ENCODE results near the gene BHLHE40.

The BHLHE40 gene

DNA sequence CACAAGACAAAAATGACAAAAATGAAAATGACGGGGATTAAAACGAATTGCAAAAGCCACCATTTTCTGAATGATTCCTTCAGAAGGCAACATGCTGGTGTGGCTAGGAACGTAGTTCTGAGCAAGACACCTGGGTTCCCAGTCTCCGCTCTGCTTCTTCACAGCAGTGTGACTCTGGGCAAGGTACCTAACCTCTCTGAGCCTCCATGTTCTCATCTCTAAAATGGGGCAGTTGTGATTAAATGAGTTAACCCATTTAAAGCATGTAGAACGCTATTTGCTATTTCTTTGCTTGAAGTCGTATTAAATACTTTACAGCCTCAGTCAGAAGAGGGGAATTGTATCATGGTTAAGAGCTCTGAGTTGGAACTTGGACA, 23.6 kb downstream of the BHLHE40 start:
- DNase-seq = no peak

DNA sequence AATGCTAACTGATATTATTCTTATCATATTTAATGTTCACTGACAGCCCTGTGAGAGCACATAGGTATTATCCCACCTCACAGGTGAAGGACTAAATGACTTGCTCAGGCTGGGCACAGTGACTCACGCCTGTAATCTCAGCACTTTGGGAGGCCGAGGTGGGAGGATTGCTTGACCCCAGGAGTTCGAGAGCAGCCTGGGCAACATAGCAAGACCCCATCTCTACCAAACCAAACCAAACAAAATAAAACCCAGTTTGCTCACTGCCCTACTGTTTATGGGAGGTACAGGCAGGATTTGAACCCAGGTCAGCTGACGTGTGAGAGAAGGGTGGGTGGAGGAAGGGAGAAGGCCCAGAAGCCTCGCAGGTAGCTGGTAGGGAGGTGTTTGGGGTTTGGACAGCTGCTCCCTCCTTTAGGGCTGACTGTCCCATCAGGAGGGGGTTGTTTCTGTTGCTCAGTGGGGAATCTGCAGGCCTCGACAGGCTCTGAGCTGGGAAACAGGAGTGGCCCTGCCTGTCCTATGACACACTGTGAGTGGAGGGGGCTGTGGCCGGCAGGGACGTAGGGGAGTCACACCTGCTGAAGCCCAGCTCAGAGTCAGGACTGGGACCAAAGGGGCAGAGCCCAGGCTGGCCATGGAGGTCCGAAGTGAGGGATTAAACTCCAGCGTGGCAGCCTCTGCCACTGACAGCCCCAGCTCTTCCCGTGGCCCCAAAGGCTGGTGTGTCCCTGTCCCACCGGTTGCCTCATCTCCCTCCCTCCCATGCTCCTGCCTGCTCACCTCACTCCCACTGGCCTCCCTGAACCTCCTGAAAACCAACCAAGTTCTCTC, 25.3 kb downstream of the BHLHE40 start:
- no peak for DNase-seq

DNA sequence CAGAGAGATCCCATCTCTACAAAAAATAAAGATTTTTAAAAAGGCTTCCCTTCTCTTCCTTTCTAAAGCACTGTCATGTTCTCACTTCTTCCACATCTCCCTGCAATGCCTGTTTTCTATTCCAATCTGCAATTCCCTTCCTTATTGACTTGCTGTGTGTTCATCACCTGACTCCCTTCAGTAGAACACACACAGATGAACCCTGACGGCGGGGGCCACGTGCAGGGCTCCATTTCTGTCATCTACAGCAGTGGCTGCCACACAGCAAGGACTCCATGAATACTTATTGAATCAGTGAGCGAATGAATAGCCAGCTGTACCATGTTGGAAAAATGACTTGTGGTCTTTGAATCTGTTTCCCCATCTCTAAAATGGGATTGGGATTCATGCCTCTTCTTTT, 26.1 kb downstream of the BHLHE40 start:
- DNase-seq = no peak

DNA sequence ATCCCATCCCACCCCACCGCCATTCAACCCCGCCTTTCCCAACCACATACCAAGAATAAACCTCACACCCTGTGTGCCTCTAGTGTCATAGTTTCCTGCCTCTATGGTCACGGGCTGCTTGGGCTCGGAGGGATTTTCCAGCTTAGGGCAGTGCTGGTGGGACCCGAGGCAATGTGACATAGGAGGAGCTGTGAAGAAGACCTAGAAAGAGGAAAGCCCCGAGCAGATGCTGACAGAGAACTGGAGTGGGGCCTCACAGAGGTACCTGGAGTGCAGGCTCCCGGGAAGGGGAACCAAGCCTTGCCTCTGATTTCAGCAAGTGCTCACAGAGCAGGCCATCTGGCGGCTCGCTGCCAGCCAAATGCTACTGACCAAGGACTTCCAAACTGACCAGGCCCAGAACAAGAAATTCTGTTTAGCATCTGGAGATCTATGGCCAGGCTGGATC, 27.5 kb downstream of the BHLHE40 start:
- no peak for DNase-seq

DNA sequence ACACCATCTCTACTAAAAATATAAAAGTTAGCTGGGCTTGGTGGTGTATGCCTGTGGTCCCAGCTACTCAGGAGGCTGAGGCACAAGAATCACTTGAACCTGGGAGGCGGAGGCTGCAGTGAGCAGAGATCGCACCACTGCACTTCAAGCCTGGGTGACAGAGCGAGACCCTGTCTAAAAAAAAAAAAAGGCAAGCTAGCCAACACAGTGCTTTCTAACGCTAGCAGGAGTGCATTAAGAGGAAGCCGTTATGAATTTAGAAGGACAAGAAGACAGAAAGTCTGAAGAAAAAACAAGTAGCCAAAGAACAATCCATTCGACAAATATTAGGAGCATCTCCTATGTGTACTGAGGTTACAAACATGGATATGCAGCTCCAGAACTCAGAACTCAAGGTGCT, 28.6 kb downstream of the BHLHE40 start:
- DNase-seq = no peak

DNA sequence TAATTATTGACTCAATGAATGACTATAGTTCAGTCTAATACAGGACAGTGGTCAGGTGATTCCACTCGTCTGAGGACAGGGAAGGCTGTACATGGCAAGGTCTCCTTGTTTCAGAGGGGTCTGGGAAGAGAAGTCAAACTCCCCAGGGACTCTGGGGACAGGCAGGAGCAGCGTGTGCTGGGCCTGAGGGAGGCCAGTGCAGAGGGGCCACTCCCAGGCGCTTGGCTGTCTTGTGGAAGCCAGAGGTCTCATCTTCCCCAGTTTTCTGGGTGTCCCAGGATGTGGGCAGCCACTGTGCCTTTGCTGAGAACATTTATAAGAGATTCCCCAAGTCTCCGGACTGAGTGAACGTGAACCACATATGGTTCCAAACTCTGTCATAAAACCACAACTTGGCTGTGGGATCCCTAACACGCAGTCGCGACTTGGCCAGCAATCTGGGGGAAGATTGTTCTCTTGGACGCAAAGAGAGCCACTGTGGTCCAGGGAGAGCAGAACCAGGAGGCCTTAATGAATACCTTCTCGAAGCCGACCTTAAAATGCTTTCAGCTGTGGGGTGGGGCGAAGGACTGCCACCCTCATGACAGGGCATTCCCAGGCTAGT, 30.4 kb downstream of the BHLHE40 start:
- no peak for DNase-seq

DNA sequence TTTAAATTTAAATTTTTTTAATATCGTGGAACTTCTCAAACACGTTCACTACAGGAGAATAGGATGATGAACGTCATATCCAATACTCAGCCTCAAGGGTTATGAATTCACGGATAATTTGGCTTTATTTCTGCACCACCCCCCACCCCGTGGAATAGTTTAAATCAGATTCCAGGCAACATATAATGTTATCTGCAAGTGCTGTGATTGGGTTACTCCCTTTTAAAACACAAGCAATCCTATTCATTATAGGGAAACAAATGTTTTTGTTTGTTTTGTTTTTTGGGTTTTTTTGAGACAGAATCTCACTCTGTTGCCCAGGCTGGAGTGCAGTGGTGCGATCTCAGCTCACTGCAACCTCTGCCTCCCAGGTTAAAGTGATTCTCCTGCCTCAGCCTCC, 30.9 kb downstream of the BHLHE40 start:
- no peak for DNase-seq

DNA sequence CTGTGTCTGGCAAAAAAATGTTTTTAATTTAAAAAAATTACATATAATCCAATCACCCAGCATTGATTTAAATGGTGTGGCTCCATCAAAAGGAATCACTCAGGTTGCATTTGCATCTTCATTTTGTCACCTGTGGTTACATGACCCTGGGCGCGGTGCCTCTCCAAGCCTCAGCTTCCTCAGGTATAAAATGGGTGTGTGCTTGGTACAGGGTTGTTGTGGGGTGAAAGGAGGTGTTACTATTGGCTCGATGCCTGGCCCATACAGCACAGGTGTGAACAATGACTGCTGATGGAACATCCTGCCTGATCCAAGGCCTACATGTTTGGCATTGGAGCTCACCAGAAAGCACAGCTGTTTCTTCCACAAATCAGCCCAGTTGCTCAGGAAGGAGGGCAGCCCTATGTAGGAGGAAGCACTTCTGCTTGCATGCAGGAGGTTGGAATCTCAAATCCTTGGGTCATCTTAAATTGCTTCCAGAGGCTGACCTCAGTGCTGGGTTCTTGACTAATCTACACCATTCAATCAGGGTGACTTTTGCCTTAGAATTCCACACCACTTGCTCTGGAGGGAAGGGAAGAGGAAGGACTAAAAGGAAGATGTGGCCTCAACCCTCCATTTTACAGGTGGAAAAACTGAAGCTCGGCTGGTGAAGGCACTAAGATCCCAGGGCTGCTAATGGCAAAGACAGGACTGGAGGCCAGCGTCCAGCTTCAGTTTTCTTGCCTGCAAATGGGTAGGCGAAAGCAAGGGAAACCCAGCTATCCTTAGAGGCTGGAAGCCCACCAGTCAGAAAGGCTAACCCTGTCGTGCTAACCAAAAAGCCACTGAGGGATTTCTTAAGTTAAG, 31.7 kb downstream of the BHLHE40 start:
- DNase-seq = no peak

DNA sequence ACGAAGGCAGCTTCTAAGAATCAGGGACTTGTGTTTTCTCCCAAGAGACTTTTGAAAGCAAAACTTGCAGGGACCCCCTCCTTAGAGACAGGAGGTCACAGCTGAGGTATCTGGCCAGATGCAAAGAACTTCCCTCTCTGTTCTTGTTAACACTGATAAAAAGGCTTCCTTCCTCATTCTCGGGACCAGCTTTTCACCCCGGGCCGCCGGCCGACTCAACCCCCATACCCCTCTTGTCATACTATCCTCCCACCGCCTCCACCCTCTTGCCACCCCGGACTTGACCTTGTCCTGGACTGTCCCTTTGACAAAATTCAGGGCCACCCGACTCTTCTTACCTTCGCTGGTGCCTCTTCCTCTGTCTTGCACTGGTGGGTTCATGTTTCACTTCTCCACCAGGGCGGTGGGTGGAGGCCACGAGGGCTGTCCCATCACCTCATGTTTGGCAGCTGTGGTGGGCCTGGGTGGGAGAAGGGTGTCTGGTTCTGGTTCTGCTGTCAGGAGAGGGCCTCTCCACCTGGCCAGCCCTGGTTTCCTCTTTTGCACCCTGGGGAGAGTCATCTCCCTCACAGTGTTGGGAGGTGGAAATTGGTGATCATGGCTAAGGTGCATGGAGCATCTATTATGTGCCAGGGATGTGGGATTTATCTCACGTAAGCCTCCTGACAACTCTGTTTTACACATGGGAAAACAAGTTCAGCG, 32.5 kb downstream of the BHLHE40 start:
- DNase-seq = no peak

DNA sequence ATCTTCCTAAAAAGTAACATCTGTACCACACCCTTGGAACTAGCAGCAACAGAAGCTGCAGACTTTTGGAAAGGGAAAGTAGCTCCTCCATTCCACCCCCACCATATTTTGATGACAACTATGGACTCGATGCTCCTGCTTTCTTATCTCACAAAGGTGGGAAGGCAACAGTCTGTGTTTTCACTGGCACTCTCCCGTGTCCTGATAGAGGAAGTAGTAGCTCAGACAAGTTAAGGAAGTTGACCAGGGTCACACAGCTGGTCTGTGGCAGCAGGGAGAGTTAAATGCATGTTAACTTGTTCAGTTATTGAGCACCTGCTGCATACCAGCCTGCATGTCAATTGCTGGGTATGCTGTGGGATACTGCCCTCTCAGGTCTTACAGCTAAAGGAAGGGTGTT, 33.1 kb downstream of the BHLHE40 start:
- DNase-seq = no peak

DNA sequence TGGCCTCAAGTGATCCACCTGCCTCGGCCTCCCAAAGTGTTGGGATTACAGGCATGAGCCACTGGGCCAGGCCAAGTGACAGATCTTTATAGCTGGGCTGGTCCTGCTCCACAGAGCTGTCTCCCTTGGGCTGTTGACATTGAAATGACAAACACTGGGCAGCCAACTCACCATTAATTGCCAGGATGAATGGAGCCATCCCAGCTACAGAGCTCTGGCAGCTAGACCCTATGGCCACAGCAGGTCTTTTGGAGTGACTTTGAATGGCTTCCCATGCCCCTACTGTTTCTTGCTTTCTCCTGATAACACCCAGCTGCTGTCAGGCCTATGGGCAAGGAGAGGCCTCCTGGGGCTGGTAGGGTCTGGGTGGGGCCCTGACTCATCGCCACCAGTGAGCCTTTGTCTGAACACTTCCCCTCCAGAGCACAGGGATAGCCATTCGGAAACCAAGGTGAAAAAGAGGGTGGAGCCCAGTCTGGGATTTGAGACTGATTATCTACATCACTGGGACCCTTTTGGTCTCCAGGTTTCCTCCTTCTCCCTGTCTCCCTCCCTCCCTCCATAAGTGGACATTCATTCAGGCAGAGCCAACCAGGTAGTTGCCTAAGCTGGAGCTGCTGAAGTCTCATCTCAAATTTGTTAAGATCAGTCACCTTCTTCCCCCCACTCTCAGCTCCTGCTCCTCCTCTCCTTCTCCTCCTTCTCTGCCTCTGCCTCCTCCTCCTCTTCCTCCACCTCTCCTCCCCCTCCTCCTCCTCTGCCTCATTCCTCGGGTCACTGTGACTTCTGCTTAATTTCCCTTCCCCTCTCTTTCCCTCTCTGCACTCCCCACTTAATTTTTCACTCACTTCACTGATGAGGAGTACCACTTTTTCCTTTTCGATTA, 34.0 kb downstream of the BHLHE40 start:
- no peak for DNase-seq

DNA sequence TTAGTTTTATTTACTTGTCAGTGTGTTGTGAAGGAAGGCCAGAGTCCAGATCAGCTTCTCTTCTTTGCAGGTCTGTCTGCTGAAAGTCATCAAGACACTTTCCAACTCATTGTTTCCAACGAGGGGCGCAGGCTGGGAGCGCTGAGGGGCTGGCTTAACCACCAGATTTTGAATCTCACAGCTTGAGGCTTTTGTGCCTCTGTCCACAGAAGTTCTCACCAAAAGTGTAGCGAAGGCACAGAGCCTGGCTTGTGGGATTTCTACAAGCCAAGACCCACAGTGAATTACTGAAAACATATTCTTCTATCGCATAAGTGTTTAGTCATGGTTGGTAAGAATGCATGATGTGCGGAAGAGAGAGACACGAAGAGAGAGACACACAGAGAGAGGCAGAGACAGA, 35.2 kb downstream of the BHLHE40 start:
- no peak for DNase-seq

DNA sequence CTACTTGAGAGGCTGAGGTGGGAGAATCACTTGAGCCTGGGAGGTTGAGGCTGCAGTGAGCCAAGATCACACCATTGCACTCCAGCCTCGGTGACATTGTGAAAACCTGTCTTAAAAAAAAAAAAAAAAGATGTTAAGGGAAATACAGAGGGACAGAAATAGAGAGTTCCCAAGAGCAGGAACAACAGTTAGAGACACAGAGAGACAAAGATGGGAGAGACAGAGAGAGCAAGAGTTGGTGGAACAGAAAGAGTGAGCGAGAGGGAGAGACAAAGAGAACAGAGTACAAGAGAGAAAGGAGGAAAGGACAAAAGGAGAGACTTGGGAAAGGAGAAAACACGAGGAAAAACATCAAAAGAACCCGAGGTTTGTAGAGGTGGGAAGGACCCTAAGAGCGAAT, 35.8 kb downstream of the BHLHE40 start:
- DNase-seq = no peak

DNA sequence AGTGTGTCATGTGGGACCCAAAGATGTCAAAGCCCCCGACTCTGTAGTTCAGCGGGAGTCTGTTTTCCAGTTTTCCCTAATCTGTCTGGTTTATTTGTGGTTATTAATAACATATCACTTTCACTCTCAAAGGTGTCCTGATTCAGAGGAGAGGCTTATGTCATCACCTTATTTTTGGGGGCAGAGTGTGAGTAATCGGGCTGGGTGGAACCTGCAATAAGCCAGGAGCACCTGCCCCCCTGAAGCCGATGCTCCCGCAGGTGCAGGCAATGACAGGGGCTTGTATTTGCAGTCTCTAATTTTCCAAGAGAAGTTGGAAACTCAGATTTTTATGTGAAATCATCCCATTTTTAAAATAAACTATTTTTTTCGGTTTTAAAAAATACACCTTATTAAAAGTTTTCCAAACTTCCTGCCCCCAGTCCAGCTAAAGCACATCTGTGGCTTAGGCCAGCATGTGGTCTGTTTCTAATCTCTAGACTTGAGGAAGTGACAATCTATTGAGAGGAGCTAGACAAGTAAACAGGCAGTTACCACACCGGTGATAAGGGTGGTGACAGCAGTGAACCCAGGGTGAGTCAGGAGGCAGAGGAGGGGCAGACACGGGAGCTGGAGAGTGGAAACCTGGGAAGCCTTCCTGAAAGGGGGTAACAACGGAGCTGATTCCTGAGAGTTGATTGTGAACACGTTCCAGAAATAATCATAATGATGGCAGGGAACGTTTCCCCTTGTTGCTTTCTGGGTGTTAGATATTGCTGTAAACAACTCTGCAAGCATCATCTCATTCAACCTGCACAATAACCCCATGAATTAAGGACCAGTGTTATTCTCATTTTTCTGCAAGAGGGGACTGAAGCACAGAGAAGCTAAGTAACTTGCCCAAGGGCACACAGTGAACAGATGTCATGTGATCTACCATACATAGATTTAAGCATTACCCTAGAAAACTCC, 37.2 kb downstream of the BHLHE40 start:
- no peak for DNase-seq

DNA sequence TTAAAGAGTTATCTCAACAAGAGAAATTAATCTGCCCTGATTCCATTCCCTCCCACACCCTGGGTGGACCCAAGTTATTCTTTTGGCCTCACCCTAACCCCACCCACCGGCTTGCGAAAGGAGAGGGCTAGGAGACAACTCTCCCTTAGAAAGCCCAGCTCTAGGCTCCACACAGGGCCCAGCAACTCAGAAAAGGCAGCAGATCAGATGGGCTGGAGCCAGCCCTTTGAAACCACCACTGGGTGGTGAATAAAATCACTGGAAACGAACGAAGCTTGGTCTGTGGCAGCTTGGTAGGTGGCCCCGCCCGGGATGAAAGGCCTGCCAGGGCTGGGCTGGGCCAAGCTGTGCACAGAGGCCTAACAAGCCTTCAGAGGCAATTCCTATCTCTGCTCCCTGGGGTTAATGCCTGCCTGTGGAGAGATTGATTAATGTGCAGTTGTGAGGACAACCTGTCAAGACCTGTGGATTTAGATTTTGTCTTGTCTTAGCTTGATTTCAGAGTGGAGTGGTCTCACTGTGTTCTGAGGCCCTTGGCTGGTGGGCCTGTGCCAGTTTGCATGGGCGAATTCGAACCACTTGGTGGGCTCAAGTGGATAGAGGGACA, 38.8 kb downstream of the BHLHE40 start:
- no peak for DNase-seq

DNA sequence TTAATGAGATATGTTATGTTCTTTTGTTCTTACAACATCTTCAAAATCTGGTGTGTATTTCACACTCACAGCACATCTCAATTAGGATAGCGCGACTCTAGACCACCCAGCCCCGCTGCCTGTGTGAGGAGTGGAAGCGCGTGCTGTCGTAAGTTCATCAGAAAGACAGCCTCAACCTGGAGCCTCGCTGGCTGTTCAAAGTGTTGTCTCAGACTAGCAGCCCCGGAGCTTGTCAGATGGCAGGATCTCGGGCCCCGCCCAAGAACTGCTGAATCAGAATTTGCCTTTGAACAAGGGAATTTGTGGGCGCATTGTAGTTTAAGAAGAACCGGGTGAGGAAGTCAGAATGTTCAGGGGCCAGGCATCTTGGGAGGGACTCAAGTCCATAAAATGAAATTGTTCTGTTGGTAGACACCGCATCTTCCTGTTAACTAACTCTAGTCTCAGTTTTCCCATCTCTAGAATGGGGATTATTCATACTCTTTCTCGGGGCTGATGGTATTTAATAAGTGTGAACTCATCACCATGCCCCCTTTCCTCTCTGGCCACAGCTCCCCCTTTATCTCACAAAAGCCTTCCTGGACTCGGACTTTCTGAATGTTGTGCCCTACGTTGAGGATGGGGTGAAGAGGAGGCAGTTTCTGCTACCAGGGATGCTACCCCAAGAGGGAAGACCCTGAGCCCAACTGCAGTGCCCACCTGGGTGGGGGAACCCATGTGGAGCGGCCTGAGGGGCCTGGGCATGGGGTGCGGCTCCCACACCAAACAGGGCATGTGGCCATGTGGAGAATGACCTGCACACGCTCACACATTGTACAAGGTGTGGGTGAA, 40.4 kb downstream of the BHLHE40 start:
- no peak for DNase-seq

DNA sequence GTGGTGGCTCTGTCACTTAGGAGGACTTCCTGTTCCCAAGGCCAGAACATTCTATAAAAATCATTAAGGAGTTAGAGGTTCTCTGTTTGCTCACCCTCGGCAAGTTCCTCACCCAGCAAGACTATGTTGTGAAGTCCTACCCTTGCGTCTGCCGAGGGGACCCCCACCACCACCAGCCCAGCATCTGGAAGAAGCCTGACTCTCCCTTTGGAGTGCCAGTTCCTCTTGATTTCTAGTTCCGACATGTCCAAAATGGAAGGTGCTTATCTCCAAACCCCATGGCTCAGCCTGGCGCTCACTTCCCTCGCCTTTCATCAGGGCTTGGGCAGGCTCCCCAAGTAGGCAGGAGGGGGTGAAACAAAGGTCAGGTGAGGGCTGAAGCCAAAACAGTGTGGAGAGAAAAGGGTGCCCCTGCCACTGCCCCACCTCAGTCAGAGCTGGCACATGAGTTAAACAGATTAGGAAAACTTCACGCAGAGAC, 41.0 kb downstream of the BHLHE40 start:
- DNase-seq = no peak

DNA sequence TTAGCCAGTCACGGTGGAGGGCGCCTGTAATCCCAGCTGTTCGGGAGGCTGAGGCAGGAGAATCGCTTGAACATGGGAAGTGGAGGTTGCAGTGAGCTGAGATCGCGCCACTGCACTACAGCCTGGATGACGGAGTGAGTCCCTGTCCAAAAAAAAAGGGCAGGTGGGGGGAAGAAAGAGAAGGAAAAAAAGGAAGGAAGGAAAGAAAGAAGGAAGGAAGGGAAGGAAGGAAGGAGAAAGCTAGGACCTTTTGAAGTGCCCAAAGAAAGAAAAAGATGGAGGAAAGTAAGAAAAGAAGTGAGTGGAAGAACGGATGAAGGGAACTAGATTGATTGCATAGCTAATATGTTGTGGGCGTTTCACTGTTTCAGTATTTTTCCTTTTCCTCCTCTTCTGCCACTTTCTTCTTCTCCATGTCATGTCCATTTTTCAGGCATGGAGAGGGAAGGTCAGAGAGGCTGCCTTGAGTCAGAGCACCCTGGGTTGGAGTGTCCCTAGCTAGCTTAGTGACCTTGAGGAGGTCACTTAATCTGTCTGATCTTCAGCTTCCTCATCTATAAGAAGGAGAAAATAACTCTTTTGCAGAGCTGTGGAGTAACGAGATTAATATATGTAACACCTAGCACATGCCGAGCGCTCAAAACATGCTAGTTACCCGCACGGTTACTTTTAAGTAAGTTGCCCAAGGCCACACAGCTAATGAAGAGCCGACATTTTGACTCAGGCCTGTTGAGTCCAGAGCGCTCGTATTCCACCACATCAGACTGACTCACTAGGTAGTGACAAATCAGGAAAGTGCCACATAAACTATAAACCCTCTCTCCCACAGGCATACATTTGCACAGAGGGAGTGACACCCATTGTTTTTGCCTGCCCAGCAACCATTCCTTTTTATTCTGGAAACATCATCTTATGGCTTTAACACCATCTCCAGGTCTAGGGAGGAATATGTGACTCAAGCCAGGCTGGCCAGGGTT, 42.2 kb downstream of the BHLHE40 start:
- no peak for DNase-seq
